GM19397 (cell line): Measurements from ENCODE around the gene EXD3.

Source experiments
- ATAC-seq: cut with Tn5 transposase; IDR thresholded peaks from one replicate; pipeline ENCODE4 v1.9.1; 2021; ENCODE audit warnings: mild to moderate bottlenecking, moderate library complexity; ENCODE audit not compliant: unreplicated experiment

EXD3 gene

DNA sequence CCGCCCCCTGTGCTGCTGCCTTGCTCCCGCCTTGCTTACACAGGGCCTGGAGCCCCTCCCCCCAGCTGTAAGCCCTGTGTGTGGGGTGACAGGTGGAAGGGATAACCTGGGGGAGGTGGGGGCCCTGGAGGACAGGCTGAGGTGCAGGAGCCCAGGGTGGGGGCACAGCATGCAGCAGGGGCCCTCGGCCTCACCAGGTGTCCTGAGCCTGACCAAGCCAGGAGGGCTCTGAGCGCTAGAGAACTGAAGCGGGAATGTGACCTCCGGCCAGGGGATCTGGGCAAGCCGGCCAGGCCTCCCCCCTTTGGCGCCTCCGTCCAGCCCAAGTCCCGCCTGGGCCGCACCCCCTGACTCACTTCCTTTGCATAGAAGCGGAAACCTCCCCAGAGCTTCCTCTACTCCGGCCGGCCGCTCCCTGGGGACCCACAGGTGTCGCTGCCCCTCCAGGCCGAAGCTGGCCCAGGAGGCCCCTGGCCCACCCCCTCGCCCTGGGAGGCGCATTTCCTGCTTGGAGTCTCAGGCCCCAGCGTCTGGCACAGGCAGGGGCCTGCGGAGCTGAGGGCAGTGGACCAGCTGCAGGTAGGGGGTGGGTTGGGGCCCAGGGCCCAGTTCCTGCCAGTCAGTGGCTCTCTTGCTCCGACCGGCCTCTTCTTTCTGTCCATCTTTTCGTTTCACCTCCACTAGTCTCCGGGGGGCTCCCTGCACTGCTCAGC lies 145.5 kb downstream of the EXD3 start, which contains the start of gene TOR4A:
Gene TOR4A (plus strand): TSS at position 398 of the 713 bp plus-strand sequence. CDS start 964 bp downstream, outside the sequence.
- peak; percentile 64 for ATAC-seq

DNA sequence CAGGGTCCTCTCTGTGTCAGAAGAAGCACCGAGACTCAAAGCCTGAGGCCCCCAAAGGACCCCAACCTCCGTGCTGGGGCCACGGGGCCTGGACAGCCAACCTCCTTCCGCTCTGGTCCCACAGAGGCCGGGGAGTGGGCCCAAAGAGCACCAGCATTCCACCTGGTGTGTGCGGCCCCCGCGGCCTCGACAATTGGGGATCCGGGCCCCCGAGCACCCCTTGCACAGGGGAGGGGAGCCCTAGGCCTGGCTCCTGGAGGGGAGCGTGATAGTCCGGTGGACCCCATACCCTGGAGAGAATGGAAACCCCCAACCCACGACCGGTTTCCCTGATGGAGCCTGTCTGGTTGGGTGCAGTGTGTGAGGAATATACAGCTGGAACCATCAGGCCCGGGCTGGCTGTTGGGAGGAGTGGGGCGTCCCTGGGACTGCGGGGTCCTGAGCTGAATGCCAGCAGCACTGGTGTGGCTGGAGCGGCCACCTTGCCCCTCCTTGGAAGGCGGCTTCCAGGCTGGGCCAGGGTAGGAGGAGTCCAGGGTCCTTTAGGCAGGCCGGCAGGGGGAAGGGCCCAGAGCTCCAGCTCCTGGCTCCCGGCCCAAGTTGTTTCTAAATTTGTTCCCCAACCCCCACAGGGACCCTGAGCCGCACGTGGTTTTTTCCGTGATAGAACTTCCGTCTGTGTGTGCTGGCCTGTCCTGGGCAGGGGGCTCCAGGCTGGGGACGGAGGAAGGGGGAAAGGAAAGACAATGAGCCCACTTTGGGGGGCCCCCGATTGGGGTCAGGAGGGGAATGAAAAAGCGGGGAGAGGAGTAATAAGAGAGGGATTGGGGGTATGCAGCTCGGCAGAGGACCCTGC lies 146.3 kb downstream of the EXD3 start:
- ATAC-seq, result no peak

DNA sequence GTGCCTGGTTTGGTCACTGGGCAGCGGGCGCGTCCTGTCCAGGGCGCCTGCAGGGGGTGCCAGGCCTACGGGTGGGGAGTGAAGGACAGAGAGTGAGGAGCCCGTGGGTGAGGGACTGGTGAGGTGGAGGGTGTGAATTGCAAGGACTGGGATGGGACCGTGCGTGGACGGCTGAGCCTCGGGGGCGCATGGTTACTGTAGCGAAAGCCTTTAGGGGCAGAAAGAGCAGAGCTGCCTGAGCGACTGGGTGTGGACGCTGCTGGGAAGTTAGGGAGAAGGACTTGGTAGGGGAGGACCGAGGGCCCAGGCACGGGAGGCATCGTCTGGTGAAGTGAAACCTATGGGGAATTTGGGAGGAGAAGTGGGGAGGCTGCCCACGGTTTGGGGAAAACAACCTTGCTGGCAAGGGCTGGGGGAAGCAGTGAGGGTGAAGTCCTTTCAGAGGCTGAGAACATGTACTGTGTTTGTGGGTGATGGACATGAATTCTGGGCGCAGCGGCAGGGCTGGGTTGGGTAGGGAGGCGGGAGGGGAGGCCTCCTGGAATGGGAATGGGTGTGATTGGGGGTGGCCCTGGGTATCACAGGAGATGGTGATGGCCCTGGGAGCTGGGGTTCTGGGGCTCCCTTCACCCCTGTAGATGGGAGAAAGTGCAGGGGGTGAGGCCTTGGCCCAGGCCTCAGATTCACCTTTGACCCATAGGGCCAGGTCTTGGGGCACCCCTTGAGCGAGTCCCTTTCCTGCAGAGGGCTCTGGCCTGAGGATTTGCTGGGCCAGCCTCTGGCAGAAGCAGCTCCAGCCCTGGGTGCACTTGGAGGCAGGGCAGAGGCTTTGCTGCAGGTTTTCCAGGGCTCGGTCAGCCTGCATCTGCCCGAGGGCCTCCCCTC lies 147.1 kb downstream of the EXD3 start:
- ATAC-seq, result no peak

DNA sequence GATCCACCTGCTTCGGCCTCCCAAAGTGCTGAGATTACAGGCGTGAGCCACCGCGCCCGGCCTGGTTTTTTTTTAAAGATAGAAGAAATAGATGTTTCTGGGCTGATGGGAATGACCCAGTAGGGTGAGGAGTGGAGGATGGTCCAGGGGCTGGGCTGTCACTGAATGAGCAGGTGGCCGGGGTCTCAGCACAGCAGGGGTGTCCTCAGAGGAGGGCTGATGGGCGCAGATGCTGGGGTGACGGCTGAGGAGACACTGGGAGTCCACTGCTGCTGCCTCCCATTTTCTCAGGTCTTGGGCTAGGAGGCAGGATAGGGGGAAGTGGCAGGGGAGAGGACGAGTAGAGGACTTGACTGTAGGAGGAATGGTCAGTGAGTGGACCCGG lies 147.8 kb downstream of the EXD3 start:
- no peak for ATAC-seq

DNA sequence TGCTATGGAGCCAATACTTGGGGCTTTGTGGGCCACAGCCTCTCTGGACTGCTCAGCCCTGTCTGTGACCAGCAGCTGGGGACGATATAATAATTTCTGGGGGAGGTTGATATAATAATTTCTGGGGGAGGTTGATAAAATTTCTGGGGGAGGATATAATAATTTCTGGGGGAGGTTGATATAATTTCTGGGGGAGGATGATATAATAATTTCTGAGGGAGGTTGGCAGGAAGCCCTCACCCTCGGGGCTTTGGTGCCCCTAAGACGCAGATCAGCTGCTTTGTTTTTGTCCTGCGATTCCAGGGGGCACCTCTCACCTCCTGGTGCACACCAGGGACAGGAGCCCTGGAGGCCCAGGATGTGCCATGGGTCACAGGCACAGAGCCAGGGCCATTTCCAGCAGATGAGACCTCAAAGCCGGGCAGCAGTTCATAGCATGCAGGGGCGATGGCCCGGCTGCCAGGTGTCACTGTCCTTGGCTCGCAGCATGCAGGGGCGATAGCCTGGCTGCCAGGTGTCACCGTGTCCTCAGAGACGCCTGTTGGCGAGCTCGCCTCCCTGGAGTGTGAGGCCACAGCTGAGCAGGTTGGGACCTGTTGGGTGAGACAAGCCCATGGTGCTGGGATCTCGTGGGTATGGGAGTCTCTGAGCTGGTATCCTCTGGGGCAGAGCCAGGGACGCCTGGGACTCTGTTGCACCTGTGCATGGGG lies 149.2 kb downstream of the EXD3 start:
- ATAC-seq, result no peak

DNA sequence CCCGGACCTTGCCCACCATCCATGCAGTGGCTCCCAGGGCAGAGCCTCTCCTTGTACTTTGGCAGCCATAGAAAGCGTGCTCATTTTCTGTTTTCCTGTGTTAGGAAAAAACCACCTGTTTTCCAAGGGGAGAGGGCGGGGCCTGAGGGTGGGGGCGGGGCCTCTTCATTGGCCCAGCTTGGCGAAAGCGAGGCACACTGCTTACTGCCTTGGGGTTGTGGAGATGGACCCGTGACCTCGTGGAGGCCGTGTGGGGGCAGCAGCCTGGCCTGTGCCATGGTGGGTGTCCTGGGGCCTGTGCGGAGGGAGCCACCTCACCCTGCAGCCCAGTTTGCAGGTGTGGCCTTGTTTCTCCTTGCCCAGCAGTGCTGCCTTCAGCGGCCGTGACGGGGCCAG lies 149.9 kb downstream of the EXD3 start:
- ATAC-seq, result no peak

DNA sequence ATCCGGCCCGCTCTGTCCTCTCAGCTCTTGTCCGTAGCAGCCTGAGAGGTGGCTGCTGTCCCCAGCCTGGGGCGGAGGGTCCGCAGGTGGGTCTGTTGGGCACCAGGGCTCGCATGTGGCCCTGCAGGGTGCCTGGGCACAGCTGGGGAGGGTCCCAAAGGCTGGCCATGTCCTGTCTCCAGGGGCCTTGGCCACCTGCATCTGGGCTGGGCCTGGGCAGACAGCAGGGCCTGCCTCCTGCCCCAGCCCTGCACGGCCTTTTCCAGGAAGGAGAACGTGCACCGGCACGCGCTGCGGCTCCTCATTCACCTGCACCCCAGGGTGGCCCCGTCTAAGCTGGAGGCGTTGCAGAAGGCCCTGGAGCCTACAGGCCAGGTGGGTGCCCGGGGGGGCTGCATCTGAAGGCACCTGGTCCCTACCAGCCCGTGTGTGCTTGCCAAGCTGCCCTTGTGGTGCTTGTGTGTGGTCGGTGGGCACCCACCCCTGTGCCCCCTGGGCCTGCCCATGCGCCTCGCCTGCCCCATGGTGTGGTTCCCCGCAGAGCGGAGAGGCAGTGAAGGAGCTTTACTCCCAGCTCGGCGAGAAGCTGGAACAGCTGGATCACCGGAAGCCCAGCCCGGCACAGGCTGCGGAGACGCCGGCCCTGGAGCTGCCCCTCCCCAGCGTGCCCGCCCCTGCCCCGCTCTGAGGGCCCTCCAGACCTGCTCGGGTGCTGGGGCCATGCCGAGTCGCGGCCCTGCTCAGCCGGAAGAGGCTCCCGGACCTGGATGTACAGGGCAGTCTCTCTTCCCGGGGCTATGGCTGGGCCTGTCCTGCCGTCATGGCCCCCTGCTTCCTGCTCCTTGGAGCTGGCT lies 150.5 kb downstream of the EXD3 start:
- no peak for ATAC-seq

DNA sequence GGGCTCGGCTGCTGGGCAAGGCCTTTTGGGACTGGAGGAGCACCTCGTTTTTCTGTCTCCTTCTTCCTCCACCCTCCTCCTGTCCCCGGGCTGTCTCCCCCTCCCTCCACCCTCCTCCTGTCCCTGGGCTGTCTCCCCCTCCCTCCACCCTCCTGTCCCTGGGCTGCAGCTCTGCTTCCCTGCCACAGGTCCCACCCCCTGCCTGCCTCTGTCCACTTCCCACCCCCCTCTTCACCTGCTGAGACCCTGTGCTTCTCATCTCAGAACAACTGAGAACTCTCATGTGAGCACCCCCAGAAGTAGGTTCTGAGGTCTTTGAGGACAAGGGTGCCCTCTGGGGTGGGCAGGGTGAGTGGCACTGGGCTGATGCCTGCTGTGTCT lies 151.3 kb downstream of the EXD3 start:
- no peak for ATAC-seq

DNA sequence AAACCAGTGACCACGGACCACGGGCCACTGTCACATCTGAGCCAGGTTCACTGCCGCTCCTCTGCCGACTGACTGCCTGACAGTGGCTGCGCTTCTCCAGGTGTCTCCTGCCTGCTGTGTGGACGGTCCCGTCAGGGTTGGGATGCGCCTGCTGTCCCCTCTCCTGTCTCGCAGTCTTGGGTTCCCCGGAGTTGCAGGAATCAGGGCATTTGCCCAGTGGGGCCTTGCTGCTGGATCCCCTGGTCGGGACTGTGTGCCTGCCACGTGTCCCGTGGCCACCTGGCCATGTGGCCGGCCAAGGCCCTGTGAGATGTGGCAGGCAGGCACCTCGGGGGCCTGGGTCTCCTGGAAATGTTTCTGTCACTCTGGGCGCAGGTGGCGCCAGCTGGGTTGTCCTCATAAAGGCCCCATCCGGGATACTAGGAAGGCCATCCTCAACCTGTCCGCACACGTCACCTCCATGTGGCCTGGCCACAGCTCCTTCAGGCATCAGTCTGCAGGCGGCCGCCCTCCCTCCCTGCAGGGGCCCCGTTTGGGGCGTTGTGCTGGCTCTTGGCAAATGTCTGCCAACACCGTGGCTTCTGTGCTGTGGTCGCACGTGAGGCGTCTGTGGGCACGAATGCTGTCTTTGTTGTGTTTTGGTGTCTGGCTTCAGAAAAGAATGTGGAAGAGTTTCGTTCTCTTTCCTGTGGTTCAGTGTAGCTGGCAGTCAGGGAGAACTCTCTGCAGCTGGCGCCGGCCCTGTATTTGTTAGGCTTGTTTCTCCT lies 151.8 kb downstream of the EXD3 start:
- no peak for ATAC-seq

DNA sequence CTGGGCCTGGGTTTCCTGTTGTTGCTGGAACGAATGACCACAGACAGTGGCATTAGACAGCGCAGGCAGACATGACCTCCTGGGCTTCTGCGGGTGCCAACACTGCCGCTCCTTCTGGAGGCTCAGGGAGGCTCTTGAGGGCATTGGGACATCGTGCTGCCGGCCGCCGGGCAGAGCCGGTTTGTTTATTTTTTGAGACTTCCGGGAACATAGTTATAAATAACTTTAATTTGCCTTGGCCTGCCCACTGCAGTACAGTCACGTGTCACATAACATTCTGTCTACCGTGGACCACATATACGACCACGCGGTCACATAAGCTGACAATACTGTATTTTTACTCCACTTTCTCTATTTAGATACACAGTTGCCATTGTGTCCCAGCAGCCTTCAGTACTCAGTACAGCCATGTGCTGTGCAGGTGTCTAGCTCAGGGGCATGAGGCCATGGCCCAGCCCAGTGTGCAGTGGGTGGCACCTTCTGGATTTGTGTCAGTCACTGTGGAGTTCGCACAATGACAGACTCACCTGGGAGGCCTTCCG lies 153.7 kb downstream of the EXD3 start:
- ATAC-seq, result no peak

DNA sequence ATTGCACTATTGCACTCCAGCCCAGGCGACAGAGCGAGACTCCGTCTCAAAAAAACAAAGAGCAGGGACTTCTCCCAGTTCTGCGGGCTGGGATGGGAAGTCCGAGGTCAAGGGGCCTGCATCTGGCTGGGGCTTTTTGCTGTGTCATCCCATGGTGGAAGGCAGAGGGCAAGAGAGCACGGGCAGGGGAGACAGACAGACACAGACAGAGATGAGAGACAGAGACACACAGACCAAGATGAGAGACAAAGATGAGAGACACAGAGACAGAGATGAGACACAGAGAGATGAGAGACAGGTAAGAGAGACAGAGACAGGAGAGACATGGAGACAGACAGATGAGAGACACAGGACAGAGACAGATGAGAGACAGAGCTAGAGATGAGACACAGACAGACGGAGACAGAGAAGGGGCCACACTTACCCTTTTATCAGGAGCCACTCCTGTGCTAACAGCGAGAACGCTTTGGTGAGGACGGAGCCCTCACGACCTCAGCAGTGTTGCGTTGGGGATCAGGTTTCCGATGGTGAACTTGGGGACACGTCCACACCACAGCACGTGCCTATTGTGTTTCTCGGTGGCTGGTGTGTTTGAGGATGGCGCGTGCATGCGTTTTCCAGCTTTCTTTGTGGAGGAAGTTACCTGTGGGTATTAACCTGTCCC lies 154.3 kb downstream of the EXD3 start:
- ATAC-seq, result no peak

DNA sequence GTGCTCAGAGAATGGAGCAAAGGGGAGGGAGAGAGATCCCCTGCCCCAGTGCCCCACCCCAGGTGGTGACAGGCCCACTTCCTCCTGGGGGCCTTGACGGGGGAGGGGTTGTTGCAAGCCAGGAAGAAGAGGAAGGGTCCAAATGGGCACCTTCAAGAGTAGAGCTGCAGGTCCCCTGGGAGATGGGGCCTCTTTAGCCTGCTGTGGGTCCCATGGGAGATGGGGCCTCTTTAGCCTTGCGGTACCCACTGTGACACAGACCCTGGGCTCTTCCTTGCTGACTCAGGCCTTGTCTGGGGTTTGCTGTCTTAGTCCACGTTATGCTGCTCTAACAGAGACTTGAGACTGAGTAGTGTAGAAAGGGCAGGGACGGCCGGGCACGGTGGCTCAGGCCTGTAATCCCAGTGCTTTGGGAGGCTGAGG lies 155.0 kb downstream of the EXD3 start:
- ATAC-seq, result no peak

DNA sequence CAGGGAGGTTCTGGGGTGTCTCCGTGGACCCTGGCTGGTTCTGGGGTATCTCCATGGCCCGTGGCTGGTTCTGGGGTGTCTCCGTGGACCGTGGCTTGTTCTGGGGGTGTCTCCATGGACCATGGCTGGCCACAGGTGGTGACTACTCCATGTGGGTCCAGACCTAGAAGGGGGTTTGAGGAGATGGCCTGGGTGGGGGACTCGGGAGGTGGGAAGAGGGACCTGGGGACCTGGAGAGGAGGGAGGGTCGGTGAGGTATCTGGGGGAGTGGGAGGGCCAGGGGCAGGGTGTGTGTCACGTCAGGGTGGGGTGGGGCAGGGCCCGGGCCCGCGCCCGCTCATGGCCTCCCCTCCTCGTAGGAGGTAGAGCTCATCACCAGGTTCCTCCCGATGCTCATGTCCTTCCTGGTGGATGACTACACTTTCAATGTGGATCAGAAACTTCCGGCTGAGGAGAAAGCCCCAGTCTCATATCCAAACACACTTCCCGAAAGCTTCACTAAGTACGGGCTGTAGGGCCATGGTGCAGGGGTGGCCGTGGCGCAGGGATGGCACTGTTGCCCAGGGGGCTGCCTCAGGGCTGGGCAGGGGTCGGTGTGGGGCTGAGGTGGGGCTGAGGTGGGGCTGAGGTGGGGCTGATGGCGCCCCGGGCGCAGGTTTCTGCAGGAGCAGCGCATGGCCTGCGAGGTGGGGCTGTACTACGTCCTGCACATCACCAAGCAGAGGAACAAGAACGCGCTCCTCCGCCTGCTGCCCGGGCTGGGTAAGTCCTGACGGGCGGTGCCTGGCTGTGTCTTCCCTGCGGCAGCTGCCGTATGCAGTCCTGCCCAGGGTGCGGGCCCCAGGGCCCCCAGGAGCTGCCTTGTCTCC lies 156.1 kb downstream of the EXD3 start:
- no peak for ATAC-seq

DNA sequence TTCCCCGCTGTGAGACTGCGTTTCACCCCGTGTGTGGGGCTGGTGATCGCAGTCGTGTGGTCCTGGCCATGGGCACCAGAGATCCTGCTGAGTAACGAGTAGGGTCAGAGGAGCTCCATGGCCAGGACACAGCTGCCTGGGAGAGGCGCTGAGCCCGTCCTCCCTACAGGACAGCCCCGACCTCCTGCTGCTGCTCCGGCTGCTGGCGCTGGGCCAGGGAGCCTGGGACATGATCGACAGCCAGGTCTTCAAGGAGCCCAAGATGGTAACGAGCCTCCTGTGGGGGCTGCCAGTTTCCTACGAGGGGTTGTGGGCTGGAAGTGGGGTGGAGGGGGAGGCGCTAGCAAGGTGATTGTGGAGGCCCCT lies 156.8 kb downstream of the EXD3 start:
- ATAC-seq, result no peak

DNA sequence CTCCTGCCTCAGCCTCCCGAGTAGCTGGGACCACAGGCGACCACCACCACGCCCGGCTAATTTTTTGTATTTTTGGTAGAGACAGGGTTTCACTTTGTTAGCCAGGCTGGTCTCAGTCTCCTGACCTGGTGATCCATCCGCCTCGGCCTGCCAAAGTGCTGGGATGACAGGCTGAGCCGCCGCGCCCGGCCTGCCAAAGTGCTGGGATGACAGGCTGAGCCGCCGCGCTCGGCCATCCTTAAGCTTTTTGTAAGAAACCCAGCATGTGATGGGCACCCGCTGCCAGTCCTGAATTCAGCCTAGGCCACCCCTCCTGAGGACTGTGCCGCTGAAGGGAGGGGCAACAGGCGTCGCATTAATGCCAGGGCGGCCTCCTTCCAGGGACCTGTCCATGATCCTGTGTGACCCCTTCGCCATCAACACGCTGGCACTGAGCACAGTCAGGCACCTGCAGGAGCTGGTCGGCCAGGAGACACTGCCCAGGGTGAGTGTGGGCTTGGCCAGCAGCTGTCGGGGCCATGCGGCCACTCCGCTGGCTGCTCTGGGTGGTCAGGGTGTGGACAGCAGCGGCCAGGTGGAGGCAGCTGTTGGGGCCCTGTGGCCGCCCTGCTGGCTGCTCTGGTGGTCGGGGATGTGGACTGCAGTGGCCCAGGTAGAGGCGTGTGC lies 157.3 kb downstream of the EXD3 start:
- no peak for ATAC-seq

DNA sequence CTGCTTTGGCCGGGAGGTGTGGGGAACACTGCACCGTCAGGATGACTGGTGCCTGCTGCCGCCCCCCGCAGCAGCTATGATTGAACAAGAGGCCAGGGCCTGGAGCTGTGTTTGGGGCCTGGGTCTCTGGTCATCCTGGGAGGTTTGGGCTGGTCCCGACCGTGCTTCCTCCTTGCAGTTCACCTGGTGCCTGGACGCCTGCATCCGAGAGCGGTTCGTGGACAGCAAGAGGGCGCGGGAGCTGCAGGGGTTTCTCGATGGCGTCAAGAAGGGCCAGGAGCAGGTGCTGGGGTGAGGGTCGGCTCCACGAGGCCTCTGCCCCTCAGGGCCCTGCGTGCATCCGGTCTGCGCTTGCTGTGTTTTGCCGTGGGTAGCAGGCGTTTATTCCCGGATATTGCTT lies 158.9 kb downstream of the EXD3 start:
- ATAC-seq, result no peak

DNA sequence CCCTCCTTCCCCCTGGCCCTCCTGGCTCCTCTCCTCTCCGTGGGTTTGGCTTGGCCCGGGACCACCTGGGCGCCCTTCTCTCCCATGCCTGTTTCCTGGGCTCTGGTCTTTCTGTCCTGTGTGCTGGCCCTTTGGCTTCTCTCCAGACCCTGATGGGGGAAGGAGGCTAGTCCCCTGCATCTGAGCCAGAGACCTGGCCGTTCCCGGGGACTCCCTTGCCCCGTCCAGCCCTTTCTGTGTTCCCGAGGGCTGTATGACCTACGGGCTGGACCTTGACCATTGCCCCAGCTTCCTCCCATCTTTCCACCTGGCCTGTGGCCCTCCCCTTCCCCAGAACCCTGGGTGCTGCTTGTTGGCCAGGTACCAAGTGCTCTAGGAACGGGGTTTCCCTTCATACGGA lies 159.5 kb downstream of the EXD3 start:
- ATAC-seq, result no peak
